ENCODE data around the gene CLUH.

The CLUH gene, protein sequence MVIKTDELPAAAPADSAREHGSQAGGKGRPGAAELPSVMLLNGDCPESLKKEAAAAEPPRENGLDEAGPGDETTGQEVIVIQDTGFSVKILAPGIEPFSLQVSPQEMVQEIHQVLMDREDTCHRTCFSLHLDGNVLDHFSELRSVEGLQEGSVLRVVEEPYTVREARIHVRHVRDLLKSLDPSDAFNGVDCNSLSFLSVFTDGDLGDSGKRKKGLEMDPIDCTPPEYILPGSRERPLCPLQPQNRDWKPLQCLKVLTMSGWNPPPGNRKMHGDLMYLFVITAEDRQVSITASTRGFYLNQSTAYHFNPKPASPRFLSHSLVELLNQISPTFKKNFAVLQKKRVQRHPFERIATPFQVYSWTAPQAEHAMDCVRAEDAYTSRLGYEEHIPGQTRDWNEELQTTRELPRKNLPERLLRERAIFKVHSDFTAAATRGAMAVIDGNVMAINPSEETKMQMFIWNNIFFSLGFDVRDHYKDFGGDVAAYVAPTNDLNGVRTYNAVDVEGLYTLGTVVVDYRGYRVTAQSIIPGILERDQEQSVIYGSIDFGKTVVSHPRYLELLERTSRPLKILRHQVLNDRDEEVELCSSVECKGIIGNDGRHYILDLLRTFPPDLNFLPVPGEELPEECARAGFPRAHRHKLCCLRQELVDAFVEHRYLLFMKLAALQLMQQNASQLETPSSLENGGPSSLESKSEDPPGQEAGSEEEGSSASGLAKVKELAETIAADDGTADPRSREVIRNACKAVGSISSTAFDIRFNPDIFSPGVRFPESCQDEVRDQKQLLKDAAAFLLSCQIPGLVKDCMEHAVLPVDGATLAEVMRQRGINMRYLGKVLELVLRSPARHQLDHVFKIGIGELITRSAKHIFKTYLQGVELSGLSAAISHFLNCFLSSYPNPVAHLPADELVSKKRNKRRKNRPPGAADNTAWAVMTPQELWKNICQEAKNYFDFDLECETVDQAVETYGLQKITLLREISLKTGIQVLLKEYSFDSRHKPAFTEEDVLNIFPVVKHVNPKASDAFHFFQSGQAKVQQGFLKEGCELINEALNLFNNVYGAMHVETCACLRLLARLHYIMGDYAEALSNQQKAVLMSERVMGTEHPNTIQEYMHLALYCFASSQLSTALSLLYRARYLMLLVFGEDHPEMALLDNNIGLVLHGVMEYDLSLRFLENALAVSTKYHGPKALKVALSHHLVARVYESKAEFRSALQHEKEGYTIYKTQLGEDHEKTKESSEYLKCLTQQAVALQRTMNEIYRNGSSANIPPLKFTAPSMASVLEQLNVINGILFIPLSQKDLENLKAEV (N-terminal part only)

DNA sequence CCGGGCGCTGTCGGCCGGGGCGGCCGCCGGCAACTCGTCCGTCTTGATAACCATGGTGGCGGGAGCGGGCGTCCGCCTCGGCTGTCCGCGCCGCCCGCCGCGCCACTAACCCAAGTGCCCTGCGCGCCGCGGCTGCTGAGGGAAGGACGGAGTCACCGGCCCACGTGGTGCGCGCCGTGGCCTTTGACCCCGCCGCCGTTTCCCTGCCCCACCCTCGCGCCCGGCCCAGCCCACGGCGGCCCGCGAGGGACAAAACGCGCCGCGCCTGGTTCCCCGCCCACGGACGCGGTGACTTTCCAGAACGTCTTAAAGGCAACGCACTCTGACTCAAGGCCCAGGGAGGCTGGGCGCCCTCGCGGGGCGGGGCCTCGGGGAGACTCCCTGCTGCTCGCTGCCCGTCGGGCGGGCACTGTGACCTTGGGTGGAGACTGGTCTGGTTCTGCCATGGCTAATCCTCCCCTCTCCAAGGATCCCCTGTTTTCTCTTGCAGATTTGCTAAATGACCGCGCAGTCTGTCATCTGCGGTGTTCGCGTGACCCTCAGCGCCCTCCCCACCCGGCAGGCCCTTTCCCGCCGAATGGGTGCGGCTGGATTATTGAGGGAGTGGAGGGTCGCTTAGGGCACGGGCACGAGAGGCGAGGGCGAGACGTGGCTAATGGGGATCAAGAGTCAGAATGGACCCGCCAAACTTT, at the start of gene CLUH:
Gene CLUH (minus strand): TSS at position 157 of the 692 bp plus-strand sequence. CDS start 103 bp downstream, at position 54.
- DNase-seq: peak; percentile 97

DNA sequence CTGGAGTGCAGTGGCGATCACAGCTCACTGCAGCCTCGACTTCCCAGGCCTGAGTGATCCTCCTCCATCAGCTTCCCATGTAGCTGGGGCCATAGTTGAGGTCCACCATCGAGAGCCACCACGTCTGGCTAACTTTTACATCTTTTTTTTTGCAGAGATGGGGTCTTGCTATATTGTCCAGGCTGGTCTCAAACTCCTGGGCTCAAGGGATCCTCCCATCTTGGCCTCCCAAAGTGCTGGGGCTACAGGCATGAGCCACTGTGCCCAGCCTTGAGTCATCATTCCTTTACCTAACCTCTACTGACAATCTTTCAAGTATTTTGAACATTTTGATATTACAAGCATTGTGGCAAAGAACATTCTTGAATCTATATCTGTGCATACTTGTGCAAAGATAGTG, 47.3 kb upstream of the CLUH start:
- DNase-seq: no peak

DNA sequence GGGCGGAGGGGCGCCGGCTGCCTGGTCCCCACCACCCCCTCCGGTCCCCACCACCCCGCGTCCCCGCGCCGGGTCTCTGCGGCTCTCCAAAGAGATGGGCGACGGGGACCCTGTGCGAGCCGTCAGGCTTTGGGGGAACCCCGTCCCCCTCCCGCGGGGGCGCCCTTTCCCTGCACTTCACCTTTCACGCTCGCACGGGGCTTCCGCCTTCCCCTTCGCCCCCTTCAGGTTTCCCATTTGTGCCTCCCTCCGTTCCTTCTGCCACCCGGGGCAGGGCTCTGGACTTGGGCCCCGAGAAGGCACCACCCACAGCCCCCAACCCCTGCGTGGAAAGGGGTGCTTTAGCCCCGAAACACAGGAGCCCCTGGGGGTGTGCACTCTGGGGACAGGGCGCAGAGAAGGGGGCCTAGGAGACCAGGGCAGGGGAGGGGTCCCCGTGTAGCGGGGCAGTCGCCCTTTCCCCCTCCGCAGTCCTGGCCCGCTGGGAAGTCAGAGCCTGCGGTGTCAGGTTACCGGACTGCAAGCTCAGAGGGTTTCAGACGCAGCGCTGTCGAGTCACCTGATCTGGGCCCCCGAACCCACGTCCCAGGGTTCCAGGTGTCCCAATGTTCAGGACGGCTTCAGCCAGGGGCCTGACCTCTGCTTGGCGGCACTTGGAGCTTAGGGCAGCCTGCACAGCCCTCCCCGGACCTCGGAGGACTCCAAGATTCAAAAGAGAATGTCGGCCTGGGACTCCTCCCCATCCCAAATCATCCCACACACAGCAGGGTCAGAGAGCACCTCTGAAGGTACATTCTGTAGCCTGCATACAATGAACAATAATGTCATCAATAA, 44.5 kb upstream of the CLUH start:
- no peak for DNase-seq

DNA sequence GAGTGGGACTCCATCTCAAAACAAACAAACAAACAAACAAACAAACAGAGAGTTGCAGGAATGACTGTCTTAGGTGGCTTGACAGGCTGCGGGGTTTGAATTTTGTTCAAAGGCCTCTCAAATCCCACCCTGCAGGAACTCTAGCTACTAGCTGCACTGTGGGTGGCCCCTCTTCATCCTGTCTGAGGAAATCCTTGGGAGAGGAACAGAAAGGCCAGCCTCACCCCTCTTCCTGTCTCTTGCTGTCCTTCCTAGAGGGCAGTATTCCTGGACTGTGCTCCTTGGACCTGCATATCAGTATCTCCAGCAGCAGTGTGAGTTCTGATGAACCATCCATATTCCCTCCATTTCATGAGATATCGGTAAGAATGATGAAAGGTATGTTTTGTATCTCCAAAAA, 39.9 kb upstream of the CLUH start:
- DNase-seq: no peak

DNA sequence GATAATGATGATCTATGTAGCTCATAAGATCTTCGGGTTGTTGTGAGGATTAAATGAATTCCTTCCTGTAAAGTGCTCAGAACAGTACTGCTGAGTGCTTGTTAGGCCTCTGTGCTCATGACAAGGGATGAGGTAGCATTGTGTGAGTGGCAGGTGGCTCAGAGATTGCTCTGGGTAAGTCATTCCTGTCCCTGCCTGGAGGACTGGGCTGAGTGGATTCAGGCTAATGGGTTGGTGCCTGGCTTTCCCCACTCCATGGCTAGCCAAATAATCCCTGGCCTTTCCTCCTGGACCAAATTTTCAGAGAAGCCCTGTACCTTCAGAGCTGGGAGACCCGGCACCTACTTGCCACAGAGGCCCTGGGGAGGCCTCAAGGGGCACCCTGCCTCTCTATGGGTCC, 39.2 kb upstream of the CLUH start:
- DNase-seq: no peak

DNA sequence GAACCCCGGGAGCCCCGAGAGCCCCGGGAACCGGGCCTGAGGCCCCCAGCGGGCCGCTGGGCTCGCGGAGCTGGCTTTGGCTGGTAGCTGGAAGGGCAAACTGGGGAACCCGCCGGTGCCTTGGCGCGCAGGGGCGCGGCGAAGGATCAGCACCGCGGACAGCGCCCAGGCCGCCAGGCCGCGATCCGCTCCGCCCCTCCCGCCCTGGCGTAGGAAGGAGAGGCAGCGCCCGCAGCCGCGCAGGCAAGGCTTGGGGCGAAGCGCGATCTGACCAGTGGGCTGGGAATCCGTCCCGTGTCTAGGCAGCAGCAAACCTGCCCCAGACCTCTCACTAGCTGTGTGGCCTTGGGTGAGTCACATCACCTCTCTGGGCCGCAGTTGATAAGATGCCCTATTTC, 38.2 kb upstream of the CLUH start:
- peak; percentile 51 for DNase-seq

DNA sequence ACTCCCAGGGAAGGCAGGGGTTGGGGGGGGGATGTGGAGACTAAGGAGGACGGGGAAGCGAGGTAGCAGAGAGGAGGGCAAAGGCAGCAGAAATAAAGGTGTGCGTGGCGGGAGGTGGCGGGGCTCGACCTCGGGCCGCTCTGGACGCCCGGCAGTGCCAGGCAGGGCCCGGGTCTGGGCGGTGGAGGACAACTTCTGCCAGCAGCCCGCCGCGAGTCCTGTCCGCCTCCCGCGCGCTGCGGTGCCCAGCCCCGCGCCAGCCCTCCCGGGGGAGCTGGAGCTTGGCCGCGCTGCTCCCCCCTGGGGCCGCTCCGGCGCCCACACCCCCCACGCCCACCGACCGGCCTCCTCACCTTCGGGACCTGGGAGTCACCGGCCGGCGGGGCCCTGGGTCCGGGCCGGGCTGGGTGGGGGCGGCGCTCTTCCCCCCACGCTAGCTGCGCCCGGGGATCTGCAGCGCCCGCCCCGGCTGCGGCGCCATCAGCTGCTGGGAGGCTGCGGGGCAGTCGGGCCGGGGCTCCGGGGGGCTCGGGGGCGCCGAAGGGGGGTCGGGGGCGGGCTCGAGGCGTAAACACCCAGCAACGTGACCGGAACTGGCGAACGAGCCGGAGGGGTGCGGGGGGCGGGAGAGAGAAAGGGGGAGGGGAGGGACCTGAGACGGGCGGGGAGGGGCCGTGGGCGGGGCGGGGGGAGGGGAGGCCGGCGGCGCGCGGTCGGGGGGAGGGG, 37.7 kb upstream of the CLUH start, which contains the start of gene CCDC92B:
Gene CCDC92B (minus strand): TSS at position 595 of the 726 bp plus-strand sequence. CDS start 14,507 bp downstream, outside the sequence.
- DNase-seq: no peak

DNA sequence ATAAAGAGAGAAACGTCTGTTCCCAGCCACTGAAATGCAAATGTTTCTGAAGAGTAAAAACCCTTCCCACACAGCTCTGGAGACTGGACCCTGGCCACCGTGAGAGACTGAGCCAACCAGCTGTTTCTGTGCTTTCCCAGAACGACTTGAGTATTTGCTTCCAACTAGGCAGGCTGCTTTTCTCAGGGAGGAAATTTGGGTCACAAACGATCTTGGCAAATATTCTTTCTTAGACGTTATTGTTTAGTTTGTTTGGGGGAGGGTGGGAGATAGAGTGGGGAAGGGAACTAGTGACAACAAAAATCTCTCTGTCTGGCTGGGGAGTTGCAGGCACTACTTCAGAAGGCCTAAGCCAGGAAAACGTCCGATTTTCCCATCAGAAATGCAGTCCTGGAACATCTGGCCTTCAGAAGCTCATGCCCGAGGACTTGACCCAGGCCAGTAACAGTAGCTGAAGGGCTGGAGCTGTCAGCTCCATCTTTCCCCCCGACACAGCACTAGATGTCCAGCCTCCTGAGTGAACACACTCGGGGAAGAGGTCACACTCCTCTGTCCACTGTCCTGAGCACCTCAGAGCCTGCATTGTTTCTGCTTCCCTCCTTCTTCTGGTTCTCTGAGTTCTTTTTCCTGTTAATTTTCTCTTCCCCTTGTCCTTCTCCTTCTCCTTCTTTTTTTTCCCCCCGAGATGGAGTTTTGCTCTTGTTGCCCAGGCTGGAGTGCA, 33.9 kb upstream of the CLUH start:
- no peak for DNase-seq

DNA sequence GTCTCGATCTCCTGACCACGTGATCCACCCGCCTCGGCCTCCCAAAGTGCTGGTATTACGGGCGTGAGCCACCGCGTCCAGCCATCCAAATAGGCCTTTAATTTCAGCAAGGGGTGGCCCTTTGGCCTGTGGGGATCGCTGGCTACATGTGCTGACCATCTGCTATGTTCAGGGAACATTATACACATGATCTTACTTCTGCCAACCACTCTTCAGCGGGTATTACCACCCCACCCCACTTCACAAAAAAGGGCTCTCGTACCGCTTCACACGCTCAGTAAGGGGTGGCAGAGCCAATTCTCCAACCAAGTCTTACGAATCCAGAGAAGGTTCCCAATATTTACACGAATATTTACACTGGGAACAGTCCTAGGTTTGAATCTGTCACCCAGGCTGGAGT, 26.1 kb upstream of the CLUH start:
- no peak for DNase-seq

DNA sequence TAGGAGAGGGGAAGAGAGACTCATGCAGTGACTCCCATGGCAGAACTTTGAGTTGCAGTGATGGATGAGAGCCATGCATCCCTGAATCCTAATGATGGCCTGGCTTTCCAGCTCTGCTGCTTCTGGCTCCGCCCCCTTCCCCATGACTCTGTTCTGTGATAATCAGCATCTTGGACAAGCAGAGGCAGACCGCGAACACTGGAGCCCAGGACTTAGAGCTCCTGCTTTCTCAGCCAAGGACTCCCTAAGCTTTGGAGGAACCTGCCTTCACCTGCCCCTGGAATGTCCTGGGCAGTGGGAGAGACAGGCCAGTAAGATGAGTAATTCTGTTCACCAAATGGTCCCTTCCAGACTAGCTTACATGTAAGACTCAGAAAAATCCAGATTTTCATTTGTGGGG, 25.4 kb upstream of the CLUH start:
- DNase-seq: no peak

DNA sequence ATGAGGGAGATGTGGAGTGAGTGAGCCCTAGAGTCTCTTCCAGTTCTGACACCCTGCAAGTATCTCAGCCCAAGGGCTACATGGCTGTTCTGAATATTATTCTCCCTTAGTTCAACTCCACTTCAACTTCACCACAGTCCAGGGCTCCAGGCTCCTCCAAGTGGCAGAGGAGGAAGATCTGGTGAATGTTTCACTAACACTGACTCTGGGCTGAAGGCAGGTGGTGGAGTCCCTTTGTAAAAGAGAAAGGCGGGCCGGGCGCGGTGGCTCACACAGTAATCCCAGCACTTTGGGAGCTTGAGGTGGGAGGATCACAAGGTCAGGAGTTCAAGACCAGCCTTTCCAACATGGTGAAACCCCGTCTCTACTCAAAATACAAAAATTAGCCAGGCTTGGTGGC, 24.3 kb upstream of the CLUH start:
- no peak for DNase-seq

DNA sequence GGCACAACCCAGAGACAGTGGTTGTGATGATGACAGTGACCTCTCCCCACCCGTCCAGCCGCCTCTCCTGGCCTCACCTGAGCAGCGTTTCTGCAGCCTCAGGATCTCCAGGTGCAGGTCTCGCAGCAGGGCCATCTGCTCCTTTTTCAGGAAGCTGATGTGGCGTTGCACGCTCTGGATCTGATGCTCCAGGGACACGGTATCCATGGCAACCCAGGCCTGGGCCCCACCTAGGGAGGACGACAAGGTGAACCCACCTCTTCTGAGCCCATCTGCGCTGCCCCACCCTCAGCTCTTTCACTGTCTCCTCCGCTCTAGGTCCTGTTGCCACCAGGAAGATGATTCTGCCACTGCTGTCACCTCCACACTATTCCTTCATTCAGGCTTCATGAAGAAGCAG, 23.4 kb upstream of the CLUH start:
- no peak for DNase-seq

DNA sequence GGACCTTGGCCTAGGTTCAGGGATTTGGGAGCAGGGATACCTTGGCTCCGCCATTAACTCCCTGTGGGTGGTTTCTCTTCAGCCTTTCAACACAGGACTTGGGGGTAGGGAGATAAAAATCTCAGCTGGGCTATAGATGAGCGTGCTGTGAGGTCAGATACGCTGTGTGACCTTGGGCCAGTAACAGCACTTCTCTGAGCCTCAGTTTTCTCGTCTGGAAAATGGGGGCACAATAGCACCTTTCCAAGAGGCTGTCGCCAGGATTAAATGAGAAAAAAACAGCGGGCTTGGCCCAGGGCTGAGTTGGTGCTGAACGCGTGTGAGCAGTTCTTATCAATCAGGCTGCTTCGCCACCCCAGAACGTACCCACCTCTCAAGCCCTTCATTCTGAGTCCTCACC, 20.2 kb upstream of the CLUH start:
- no peak for DNase-seq

DNA sequence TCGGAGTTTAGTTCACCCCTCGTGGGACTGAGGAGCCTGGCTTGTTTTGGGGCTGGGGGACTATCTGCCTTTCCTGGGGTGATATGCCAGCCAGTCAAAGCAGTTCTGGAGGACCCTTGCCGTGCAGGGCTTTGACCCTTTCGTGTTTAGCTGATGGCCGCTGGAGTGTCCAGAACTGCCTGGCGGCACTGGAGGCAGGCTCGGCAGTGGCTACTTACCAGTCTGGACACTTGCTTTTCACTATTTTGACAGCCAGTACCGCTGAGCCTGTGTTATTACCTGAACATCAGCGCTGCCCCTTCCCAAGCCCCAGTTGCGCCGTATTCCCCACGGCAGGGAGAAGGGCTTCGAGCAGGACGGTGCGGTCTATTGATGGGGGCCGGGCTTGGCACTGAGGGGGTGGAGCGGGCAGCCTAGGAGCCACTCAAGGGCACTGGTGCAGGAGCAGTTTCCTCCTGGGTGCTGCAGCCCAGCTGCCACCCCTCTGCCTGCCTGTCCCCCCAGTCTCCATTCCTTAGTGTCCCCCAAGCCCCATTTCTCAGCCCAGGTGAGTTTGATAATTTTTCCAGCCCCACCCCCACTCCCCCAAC, 19.3 kb upstream of the CLUH start:
- DNase-seq: no peak

DNA sequence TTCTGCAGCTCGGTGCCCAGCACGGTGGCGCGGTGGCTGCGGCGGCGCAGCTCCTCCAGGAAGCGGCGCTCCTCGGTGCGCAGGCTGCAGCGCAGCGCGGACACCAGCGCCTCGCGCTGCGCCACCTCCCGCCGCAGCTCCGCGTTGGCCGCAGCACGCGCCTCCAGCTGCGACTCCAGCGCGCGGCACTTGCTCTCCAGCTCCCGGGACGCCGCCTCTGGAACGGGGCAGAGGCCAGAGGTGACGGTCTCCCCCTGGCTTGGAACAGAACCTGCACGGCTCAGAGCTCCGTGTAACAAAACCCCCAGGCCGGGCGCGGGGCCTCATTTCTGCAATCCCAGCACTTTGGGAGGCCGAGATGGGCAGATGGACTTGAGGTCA, 13.2 kb upstream of the CLUH start:
- no peak for DNase-seq

DNA sequence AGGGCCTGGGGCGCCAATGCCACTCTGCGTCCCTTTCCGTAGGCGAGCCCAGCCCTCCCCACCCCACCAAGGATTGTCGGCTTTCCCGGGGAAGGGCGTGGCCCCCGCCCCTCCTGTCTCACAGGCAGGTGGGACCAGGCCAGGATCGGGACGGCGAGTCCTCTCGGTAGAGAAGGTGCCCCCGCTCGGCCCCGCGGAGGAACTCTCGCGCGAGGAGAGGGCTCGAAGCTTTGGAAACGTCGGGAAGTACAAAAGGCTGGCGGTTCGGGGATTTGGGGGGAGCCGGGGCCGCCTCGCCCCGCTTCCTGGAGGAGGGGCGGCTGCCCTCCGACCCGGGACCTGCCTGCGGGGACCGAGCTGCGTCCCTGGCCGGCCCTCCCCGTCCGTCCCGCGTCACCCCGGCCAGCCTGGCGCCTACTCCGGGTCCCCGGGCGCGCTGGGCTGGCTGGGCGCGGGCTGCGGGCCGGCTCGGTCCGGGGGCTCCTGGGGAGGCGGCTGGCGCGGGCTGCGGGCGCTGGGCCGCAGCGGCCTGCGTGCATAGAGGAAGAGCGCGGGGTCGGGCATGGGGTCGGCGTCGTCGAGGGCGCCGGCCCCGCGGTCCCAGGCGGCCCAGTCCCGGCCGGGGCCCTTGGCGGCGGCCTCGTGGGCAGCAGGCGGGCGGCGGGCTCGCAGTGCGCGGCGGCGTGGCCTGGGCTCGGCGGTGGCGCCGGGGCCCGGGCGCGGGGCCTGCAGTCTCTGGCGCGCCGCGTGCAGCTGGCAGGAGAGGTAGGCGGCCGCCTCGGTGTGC, 12.6 kb upstream of the CLUH start:
- DNase-seq: no peak

DNA sequence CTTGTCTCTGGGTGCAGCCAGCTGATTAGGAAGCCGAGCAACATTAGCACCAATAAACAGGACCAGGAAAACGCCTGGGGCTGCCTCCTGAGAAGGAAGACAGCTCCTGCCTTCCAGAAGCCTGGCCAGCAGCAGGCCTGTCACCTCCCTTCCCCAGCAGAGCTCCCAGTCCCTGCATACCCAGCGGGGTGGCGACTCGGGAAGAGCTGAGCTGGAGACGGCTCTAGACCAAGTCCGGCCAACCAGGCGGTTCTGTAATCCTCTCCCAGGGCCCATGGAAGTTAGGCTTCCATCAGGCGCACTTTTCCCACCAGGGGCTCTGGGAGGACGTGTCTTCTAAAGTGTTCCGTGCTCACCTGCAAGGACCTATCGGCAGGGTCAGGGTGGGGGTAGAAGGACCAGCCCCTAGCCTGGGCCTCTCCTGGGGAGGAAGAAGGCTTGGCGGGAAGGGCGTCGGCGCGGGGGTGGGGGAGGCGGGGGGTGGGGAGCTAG, 12.0 kb upstream of the CLUH start:
- no peak for DNase-seq

DNA sequence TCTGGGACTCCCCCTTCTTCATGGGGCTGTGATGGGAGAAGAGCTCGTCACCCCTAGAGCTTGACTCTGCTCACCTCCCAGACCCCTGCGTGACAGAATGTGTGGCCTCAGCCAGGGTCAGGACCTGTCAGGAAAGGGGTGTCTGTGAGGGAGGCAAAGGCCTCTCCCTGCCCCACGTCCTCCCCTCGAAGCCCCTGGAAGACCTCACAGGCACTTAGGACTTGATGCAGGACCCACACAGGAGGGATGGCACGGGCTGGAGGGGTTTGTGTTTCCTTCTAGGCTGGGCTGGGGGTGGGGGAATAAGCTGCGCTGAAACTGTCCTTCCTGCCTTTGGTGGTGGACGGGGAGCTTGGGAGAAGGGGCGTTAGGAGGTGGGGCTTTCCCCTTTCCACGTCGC, 11.0 kb upstream of the CLUH start:
- DNase-seq: no peak

DNA sequence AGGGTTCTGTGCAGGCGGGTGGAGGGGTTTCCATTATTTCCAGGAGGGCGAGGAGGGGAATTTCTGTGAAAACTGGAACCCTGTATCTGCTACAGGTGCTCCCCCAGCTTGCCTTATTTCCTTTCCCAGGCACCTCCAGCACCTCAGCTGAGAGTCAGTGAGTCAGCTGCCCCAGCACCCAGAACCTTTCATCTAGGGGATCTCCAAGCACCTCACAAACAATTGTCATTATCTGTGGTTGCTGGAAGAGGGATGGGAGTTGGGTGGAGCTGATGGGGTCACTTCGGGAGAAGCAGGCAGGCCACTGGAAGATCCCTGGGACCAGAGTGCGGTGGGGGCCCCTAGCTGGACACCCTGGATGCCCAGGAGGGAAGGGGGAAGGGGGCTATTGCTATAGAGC, 10.0 kb upstream of the CLUH start:
- no peak for DNase-seq

Data from fibroblast of skin of right quadriceps (primary cell).